GM13976 (cell line): ENCODE results near the gene IST1.

Source experiments
- DNase-seq: peaks from one replicate; pipeline ENCODE4 v3.0.0; 2012; ENCODE audit warnings: low spot score
- CTCF ChIP-seq: IDR thresholded peaks from 2 replicates; pipeline ENCODE4 v1.5.1; 2012; ENCODE audit warnings: borderline replicate concordance, mild to moderate bottlenecking; ENCODE audit not compliant: insufficient read depth; ENCODE audit errors: extremely low read depth, missing control alignments, control extremely low read depth
- in situ Hi-C: fragments of 300-500 bp; cut with MboI; formaldehyde crosslinking; loops from one replicate; pipeline ENCODE4 v1.12.0; 2022; ENCODE audit warnings: low sequenced_read_pairs, mixed read lengths, inconsistent platforms; ENCODE audit not compliant: unreplicated experiment

The IST1 gene

GRCh38 chr16:71931599-71931998 lies 36.3 kb downstream of the IST1 start:
- in situ Hi-C loops = no loop called here
- TF ChIP-seq CTCF = no peak
- DNase-seq = no peak

- no peak for TF ChIP-seq CTCF
- in situ Hi-C loops = no loop called here
- no peak for DNase-seq
Measured at GRCh38 chr16:71933017-71933416, 37.7 kb downstream of the IST1 start.

GRCh38 chr16:71933913-71934695 lies 38.8 kb downstream of the IST1 start:
- DNase-seq = no peak
- in situ Hi-C loops = no loop called here
- TF ChIP-seq CTCF = no peak

GRCh38 chr16:71937868-71938510 lies 42.7 kb downstream of the IST1 start:
- TF ChIP-seq CTCF = no peak
- DNase-seq = no peak
- in situ Hi-C loops = no loop called here

- TF ChIP-seq CTCF = no peak
- in situ Hi-C loops = no loop called here
- no peak for DNase-seq
Measured at GRCh38 chr16:71943887-71944286, 48.6 kb downstream of the IST1 start.

- no peak for DNase-seq
- no peak for TF ChIP-seq CTCF
- in situ Hi-C loops = no loop called here
Measured at GRCh38 chr16:71945616-71946015, 50.3 kb downstream of the IST1 start.
